Stimulated activated CD4-positive, alpha-beta T cell treated with anti-CD3 and anti-CD28 coated beads, TNF-alpha, amount 100 ng/mL, for 48 hours (primary cell): Measurements from ENCODE around the gene WDR90.

Source experiments
- DNase-seq, 3 donors: peaks; one replicate each; pipeline ENCODE4 v3.0.0-alpha.2; 2020; ENCODE audit warnings: low read depth in 3 of 3

The WDR90 gene

GRCh38 chr16:676565-676902, 27.4 kb downstream of the WDR90 start:
- no peak for DNase-seq

- DNase-seq = no peak
Observed at GRCh38 chr16:676913-677312, 27.7 kb downstream of the WDR90 start.

GRCh38 chr16:677316-678190, 28.4 kb downstream of the WDR90 start:
- DNase-seq = no peak

- DNase-seq = no peak
Observed at GRCh38 chr16:678209-678857, 29.2 kb downstream of the WDR90 start.

- DNase-seq = peak in 1 of 3 donors; percentile 37
Observed at GRCh38 chr16:678858-679813, 30.0 kb downstream of the WDR90 start.

DNA sequence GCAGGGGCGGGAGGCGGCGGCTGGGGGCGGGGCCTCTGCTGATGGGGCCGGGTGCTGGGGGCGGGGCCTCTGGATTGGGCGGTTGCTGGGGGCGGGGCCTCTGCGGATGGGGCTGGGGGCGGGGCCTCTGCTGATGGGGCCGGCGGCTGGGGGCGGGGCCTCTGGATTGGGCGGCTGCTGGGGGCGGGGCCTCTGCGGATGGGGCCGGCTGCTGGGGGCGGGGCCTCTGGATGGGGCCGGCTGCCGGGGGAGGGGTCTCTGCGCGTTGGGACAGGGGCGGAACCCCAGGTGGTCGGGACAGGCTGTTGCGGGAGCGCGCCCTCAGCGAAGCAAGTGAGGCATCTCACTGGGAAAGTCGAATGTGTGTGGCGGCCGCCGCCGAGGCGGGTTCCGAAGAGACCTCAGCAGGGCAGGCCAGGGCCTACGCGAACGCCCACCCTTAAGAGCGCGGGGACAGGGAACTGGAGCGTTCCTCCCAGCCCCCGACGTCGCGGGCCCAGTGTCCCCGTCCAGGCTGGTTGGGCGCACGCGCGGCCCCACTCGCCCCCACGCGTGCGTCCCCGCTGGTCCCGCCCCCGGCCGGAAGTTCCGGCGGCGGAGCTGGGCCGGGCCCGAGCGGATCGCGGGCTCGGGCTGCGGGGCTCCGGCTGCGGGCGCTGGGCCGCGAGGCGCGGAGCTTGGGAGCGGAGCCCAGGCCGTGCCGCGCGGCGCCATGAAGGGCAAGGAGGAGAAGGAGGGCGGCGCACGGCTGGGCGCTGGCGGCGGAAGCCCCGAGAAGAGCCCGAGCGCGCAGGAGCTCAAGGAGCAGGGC, 30.9 kb downstream of the WDR90 start, which contains the start of gene STUB1:
TSS of gene STUB1 (plus strand) at position 597 of the 811 bp plus-strand sequence. CDS start at position 713, 116 bp downstream.
- DNase-seq = peak; percentile 84 to 93 (median 87)

DNA sequence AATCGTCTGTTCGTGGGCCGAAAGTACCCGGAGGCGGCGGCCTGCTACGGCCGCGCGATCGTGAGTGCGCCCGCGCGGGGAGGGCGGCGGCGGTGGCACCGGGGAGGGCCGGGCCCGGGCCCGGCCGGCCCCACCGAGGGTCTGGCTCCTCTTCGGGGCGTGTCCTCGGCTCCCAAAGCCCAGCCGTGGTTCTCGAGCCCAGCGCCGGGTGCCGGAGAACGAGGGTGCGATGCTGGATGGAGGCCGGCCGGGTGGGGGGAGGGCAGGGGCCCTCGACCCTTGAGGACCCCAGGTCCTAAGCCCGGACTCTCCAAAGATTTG, 31.4 kb downstream of the WDR90 start:
- DNase-seq = no peak

- DNase-seq = no peak
Observed at GRCh38 chr16:680967-681745, 32.0 kb downstream of the WDR90 start.

DNA sequence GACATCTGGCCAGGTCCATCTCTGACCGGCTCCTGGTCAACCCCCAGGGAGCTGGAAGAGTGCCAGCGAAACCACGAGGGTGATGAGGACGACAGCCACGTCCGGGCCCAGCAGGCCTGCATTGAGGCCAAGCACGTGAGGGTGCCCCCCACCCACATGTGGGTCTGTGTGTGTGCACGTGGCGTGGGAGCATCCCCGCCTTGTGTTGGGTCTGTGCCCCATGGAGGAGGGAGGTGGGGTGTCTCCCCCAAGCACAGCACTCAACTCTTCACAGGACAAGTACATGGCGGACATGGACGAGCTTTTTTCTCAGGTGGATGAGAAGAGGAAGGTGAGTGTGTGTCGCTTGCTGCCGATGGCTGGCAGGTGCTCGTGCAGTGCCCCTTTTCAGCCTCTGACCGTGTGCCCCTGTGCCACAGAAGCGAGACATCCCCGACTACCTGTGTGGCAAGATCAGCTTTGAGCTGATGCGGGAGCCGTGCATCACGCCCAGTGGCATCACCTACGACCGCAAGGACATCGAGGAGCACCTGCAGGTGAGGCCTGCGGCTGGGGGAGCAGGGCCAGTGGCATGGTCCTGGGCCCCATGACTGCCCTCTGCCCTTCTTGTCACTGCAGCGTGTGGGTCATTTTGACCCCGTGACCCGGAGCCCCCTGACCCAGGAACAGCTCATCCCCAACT, 32.7 kb downstream of the WDR90 start:
- no peak for DNase-seq

GRCh38 chr16:682493-683395, 33.6 kb downstream of the WDR90 start:
- no peak for DNase-seq

- no peak for DNase-seq
Observed at GRCh38 chr16:683396-684070, 34.4 kb downstream of the WDR90 start.

DNA sequence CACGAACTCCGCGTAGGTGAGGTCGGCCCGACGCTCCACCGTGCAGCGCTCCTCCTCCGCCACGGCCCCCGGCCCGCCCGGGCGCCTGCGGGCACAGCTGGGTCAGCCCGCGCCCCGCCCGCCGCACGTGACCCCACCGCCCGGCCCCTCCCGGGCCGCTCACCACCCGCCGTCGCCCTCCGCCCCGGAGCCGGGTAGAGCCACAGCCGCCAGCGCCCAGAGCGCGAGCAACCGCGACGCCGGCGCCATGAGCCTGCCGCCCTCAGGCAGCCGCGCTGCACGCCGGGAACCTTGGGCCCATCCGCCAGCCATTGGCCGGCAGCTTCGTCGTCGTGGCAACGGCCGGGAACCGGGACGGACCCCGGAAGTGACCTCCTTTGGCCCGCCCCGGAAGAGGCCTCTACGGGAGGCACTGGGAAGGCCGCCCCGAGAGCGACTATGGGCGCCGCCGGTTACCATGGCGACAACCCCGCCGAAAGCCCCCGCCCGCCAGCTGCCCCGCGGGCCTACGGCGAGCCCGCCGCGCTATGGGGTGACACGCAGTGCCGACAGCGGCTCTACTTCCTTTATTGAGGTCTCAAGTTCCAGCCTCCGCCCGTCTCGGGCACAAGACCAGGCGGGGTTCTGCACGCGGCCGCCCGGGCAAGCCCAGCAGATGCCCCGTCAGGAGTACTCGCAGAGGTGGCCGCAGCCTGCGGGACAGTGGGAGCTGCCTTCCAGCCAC, 35.1 kb downstream of the WDR90 start, which contains the start of gene JMJD8:
TSS of gene JMJD8 (minus strand) at position 264 of the 724 bp plus-strand sequence. CDS start at position 249, 15 bp downstream.
- DNase-seq = peak; percentile 93 to 95 (median 94)

DNA sequence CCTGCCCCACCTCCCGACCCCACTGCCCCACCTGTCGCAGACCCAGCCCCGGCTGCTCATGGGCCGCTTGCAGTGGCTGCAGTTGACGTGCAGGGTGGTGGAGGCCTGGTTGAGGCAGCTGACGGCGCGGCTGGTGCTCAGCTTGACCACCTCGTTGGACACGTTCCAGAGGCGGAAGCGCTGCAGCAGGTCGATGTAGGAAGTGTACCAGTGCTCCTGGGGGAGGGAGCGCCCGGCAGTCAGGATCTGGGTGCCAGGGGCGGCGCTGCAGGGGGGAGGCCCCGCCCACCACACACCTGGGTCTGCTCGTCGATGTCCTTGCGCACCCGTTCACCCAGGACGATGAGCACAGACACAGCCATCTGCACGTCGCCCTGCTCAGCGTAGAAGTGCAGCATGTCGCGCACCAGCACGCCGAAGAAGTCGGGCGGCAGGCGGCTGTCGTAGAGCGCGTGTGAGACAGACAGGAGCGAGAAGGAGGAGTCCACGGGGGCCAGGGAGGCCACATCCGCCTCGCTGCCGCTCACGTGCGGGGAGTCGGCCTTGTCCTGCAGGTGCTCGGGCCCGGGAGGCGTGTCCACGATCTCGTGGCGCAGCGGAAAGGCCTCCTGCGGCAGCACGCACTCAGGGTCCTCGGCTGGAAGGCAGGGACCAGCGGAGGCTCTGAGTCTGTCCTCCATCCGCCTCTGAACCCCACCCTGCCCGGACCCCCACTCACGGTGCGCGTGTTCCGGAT, 36.0 kb downstream of the WDR90 start:
- no peak for DNase-seq

GRCh38 chr16:685967-686366, 36.8 kb downstream of the WDR90 start:
- DNase-seq = no peak

- no peak for DNase-seq
Observed at GRCh38 chr16:686459-687260, 37.5 kb downstream of the WDR90 start.

GRCh38 chr16:687499-687898, 38.3 kb downstream of the WDR90 start:
- no peak for DNase-seq
